Activated CD8-positive, alpha-beta memory T cell treated with anti-CD3 and anti-CD28 coated beads, Interleukin-2, amount 50 U/mL, for 4 hours (primary cell): ENCODE results near the gene ZBTB43.
A peak's percentile ranks its signal among the peaks of the same experiment; 100 is the strongest.

ENCODE experiments used
- DNase-seq: peaks from one replicate; pipeline ENCODE4 v3.0.0-alpha.2; 2020

ZBTB43 gene

DNA sequence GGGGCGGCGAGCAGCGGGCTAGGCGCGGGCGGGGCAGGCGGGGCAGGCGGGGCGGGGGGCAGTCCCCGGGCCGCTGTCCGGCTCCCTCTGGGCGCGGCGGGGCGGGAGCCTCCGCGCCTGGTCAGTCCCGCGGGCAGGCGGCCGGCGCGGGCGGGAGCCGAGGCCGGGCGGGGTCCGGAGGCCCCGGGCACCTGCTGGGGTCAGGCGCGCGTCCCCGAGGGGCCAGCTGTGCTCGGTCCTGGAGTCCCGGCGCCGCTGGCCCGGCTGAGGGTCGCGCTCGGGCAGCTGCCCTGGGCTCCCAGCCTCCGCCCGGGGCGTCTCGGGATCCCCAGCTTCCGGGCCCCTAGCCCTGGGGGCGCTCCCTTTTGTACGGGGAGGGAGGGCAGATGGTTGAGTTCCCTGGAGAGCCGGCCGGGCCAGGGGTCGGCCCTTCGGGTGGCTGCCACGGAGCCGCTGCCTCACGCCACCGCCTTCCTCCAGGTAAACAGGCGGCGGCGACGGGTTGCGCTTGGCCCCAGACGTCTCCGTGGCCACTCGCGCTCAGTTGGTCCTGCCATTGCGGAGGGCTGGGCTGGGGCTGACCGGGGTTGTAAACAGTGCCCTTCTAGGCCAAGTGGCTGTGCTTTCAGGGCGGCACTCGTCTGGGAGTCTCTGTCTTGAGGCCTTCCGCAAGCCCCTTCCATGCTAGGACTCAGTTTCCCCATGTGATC lies 56.1 kb downstream of the ZBTB43 start:
- DNase-seq = peak; percentile 25

DNA sequence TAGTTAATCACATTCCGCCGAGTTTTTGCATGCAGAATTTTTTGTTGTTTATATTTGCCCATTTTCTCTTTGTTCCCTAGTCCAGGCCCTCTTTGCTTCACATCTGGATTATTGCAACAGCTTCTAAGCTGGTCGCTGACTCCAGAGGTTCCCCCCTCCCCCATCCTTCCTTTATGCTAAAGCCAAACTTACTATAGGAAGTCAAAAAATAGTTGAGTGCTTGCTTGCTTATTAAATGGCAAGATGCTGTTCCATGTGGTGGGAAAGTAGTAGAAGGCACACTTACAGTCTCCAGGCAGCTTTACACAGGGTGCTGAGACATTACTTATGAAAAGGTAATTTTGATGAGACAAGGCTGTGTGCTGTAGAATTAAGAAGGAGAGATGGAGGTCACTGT lies 56.9 kb downstream of the ZBTB43 start:
- no peak for DNase-seq

DNA sequence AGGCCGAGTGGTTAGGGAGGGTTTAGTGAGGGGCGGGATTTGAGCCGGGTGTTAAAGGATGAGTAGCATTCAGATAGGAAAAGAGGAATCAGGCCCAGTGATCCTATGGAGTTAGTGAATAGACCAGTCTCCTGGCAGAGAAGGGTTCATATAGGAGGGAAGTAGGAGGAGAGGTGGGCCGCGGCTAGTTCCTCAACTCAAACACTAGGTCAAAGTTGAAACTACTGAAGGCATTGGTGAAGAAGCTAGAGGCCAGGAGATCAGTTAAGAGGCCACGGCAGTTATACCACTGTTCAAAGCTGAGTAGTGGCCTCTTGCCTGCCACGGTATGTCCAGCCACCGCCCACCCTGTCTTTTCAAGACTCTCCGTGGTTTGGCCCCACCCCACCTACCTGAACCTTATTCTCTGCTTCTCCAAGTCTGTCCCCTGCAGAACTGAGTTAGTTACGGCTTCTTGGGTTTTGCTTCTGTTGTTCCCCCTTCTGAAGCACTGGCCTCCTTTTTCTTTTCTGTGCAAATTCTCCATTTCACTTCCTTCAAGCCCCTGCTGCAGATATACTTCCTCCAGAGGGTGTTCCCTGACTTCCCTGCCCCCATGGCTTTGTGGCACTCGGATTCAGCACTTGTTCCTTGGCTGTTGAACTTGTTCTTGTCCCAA lies 57.4 kb downstream of the ZBTB43 start:
- DNase-seq = no peak

DNA sequence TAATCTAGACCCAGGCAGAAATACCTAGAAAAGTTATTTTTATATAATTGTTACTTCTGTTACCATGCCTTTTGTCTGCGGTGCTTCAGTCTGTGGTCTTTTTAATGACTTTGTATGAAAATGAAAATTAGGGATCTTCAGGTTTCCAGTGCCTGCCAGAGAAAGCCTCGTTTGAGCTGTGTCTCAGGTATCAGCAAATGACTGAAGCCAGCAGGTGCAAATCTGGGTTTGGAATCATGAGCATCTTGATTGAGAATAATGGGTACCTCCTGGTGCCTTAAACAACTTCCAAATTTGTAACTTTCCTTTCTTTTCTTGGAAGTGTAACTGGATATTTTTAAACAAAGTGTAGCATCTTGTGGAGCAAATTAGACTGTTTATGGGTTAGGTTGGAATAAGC lies 59.9 kb downstream of the ZBTB43 start:
- DNase-seq = no peak

DNA sequence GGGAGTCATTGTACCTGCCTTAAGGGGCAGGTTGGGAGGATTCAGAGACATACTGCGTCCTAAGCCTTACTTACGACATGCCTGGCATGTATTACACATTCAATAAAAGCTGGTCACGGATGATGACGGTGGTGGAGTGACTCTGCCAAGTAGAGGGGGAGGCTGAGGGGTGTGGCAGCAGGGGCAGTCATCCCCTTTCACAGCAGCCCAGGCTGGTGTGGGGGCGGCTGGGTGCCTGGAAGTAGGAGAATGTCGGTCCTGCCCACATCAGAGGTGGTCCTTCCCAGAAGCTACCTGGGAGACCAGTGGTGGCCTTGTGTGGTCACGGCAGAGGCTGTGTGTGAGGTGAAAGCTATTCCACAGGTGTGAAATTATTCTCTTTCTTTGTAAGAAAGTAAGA lies 64.5 kb downstream of the ZBTB43 start:
- DNase-seq = no peak

DNA sequence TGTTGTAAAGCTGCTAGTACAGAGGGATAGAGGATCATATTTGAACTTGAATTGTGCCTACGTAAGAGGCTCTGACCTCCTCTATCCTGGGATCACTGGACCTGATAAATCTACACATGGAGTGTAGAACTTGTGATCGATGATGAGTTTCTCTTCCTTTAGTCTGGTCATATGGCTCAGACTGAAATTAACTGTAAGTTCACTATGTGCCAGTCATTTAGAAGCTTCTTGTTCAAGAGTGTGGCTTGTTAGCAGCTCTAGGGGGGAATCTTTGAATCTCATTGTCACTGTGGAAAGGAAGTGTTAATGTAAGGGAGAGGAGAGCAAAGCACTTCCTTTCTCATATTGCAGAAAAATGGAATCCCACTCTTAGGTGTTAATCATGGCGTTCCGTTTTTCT lies 67.7 kb downstream of the ZBTB43 start:
- no peak for DNase-seq

DNA sequence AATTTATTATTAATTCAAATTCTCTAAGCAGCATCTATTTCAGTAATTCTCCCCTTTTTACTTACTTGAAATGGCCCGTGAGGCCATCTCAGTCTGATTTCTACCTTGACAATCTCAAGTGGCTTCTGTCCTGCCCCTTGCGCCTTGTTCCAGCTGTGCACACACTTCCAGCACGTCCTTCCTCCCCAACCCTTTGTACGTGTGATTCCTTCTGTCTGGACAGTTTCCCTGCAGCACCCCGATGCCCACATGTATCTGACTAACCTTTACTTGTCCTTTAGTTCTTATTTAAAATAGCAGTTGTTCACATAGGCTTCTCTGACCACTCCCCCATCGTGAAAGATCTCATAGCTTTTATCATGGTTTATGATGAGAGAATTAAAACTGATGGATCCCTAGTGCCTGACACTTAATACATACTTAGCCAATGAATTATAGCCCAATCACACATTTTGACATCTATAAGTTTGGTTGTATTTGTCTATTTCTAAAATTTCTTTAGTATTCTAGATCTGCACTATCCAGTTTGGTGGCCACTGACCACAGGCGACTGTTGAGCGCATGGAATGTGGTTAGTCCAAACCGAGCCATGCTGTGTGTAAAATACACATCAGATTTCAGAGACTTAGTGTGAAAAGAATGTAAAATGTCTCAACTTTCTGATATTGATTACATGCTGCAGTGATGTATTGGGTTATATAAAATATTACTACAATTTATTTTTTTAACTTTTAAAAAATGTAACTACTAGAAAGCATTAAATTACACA lies 69.9 kb downstream of the ZBTB43 start:
- DNase-seq = no peak

DNA sequence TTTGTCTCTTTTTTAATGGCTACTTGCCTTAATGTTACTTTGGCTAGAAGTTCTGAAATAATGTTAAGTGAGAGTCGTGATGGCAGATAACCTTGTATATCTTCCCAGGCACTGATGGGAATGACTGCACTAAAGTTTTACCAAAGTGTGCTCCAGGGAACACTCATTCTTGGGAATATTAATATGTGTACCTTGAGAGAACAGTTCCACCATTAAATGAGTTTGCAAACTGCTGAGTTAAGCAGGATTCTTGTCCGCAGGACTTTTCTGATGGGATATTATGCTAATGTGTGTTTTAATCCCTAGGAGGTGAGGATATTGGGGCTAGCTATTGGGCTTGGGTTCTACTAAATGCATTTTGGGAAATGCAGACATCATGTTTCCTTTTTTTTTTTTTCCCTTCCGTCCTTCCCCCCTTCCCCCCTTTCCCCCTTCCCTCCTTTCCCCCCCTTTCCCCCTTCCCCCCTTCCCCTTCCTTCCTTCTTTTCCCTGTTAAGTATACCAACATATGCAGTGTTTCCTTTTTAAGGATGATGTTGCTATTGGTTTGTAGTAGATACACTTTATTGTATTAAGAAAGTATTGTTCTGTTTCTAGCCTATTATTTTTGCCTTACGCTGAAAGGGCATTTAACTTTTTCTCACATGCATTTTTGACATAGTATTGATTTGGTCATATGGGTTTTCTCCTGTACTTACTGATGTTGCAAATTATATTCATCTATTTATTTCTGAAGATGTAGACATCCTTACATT lies 71.1 kb downstream of the ZBTB43 start:
- no peak for DNase-seq

DNA sequence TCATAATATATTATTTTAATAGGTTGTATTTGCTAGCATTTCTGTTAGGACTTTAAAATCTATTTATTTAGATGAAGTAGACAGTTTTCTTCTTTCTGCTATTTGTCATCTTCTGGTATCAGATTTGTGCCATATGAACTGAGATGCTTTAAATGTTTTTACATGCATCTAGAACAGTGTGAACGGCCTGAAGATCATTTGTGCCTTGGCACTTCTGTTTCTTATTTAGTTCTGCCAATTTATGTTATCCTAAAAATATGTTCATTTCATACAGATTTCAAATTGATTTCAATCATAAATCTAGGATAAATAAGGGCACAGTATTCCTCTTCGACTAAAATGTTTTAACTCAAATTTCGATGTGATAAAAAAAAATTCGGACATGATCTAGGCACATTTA lies 71.7 kb downstream of the ZBTB43 start:
- no peak for DNase-seq

DNA sequence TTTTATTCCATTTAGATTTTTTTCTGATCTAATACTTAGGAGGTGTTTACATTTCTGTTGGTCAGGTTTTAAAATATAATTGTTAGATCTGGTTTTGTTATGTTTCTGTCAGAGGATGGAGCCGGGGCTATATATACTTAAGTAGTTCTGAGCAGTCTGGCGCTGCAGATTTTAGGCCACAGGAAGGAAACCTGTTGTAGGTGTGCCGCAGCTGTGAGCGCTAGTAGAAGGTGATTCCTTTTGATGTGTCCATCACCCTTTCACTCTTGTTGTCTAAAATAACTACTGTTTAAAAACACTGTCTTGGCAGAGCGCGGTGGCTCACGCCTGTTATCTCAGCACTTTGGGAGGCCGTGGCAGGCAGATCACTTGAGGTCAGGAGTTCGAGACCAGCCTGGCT lies 72.6 kb downstream of the ZBTB43 start:
- no peak for DNase-seq

DNA sequence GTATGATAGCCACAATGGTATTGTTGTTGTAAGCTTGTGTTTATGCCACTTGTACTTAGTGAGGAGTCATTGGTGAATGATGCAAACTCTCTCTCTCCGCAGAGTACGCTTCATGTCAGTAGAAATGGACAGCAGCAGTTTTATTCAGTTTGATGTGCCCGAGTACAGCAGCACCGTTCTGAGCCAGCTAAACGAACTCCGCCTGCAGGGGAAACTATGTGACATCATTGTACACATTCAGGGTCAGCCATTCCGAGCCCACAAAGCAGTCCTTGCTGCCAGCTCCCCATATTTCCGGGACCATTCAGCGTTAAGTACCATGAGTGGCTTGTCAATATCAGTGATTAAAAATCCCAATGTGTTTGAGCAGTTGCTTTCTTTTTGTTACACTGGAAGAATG lies 74.4 kb downstream of the ZBTB43 start:
- no peak for DNase-seq

DNA sequence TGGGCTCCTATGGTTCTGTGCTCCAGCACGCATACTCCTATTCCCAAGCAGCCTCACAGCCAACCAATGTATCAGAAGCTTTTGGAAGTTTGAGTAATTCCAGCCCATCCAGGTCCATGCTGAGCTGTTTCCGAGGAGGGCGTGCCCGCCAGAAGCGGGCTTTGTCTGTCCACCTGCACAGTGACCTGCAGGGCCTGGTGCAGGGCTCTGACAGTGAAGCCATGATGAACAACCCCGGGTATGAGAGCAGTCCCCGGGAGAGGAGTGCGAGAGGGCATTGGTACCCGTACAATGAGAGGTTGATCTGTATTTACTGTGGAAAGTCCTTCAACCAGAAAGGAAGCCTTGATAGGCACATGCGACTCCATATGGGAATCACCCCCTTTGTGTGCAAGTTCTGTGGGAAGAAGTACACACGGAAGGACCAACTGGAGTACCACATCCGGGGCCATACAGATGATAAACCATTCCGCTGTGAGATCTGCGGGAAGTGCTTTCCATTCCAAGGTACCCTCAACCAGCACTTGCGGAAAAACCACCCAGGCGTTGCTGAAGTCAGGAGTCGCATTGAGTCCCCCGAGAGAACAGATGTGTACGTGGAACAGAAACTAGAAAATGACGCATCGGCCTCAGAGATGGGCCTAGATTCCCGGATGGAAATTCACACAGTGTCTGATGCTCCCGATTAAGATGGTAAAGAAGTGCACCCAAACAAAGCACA lies 75.5 kb downstream of the ZBTB43 start:
- DNase-seq = no peak

DNA sequence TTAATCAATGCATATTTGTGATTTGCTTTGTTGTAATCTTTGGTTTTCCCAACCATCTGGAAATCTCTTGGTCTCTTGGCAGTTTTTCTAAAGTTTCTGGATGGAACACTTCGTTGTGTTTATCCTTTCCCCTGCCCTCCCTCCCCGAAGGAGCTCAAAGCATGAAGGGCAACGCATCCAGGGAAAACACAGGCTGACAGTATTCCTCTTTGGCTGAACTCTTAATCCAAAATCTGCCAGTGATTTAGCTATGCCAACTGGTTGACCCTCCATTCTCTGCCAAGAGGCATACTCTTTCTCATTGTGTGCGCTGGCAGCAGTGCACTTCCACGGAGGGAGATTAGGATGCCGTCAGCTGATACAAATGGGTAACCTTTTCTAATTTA lies 76.1 kb downstream of the ZBTB43 start:
- DNase-seq = no peak

DNA sequence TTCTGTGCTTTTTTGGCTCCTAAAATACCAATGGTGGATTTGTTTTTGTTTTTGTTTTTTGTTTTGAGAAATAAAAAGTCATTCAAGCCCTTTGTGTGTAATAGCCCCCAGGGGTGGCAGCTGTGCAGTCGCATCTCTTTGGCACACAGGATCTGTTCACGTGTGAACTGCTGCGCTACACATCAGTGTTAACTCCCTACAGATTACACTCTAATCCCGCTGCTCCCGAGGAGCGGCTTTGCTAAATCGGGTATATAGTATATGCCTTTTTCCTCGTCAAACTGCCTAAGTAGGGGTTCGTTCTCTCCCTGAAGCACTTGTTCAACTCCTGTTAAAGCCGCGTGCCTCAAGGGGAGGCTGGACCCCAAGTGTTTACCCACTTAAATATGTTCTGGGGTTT lies 77.9 kb downstream of the ZBTB43 start:
- no peak for DNase-seq

DNA sequence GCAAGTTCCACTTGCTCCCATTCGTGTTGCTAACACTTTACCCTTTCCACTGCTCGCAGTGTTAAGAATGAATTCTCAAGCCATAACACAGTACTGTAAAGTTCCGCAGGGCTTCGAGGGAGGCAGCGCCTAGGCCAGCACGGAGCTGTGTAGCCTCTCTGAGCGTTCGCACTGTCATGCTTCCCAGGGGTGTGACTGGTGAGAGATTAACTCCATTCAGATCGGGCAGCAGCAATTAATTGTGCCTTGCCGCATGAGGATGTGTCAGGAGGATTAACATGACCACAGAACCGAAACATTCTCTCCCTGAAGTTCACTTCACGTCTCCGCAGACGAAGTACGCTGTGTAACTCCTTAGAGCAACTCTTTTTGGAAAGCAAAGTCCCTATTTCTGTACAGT lies 78.8 kb downstream of the ZBTB43 start:
- DNase-seq = no peak

DNA sequence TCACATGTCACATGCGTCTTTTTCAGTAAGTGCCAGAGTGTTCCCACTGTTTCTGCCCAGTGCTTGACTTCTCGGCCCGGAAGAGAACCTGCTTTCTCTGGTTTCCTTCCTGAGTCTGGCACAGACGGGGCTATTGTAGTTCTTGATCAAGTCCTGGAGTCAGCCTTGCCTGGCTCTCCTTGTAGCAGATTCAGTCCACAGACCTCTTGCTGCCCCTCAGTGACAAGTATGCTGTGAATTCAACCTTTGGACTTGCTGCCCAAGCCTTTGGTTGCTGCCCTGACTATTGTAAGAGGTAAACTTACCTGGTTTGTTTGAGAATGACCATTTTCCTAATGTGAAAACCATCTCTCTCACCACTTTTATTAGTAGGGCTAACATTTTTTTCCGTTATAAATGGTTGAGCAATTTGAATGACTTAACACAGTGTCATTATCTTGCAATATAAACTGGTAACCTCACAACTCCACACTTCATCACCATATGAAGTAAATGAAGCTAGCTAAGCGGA lies 80.3 kb downstream of the ZBTB43 start:
- DNase-seq = no peak

DNA sequence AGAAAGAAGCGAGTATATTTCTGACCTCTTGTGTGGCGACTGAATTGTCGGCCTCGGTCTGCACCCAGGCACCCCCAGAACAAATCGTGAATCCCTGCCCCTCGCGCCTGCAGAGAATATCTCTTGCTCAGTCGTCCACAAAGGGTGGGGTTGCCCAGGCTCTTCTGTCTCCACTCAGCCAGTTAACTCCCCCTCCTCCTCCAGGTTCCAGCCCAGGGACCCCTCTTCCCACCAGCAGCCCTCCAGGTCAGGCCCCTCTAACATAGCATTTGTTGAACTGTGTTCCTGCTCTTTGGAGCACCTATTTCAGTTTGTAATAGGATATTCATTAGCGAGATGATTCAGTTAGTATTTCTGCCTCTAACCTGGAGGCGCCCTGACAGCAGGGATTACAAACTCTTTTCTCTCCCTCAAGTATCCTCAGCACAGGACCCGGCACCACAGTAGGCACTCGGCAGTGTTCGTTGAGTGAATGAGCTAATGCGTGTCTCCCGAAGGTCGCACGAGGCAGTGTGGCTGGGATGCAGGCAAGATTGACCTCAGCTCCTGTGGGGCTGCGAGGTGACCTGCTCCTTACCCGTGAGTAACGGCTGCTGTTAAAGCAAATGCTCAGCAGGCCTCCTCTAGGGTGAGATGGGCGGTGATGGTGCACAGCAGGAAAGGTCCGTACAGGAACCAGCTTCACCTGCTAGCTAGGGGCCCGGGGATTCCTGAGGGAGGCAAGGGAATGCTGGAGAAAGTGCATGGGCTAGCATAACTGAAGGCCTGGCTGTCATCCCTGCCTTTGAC lies 81.4 kb downstream of the ZBTB43 start:
- no peak for DNase-seq

DNA sequence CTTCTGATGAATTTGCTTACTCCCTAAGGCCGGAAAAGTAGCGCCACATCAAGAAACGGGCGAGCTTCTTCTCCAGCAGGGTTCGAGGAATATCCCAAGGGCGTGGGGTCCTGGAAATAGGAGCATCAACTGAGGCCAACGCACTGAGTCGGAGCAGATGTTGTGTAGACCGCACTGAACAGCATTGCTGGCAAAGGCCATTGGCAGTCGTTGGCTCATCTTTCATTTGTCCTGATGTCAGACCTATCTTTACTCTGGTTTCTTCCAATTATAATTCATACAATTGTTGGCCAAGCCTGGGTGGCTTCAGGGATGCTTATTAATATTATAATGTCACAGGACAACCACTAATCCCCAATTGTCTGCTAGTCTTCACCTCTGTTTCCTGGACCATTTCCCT lies 82.1 kb downstream of the ZBTB43 start:
- DNase-seq = no peak
